A204.1 (cell line): ENCODE data around the gene BGLAP.

ENCODE experiments used
- FAIRE-seq: peaks from 2 replicates; lab custom pipeline; 2012; peaks lifted over from hg19 to GRCh38; lab: Jason Lieb, UNC

The BGLAP gene

GRCh38 chr1:156258859-156259258, 16.9 kb downstream of the BGLAP start:
- no peak for FAIRE-seq

GRCh38 chr1:156259805-156260204, 17.8 kb downstream of the BGLAP start:
- no peak for FAIRE-seq

GRCh38 chr1:156260896-156261295, 18.9 kb downstream of the BGLAP start:
- no peak for FAIRE-seq

- no peak for FAIRE-seq
Observed at GRCh38 chr1:156262461-156263287, 20.7 kb downstream of the BGLAP start.

- FAIRE-seq: no peak
Observed at GRCh38 chr1:156263288-156263655, 21.3 kb downstream of the BGLAP start.

GRCh38 chr1:156266051-156266450, 24.1 kb downstream of the BGLAP start:
- FAIRE-seq: no peak

GRCh38 chr1:156268336-156268735, 26.4 kb downstream of the BGLAP start:
- no peak for FAIRE-seq

- FAIRE-seq: no peak
Observed at GRCh38 chr1:156270314-156270713, 28.3 kb downstream of the BGLAP start.

GRCh38 chr1:156276532-156276931, 34.5 kb downstream of the BGLAP start:
- FAIRE-seq: no peak

- FAIRE-seq: no peak
Observed at GRCh38 chr1:156276966-156277381, 35.0 kb downstream of the BGLAP start.

GRCh38 chr1:156279837-156280236, 37.9 kb downstream of the BGLAP start:
- no peak for FAIRE-seq

GRCh38 chr1:156281281-156281680, 39.3 kb downstream of the BGLAP start:
- no peak for FAIRE-seq

- no peak for FAIRE-seq
Observed at GRCh38 chr1:156281693-156282478, 39.9 kb downstream of the BGLAP start.

GRCh38 chr1:156282479-156283222, 40.7 kb downstream of the BGLAP start, which contains the start of gene SMG5:
TSS of gene SMG5 (minus strand) at chr1:156282825. CDS start at chr1:156282680, 145 bp downstream.
- peak; percentile 84 for FAIRE-seq

- FAIRE-seq: no peak
Observed at GRCh38 chr1:156283521-156283920, 41.5 kb downstream of the BGLAP start.

GRCh38 chr1:156284112-156284511, 42.1 kb downstream of the BGLAP start, which contains the start of gene TMEM79:
TSS of gene TMEM79 (plus strand) at chr1:156284325. CDS start at chr1:156285227, 902 bp downstream.
- no peak for FAIRE-seq

- FAIRE-seq: no peak
Observed at GRCh38 chr1:156284757-156285156, 42.8 kb downstream of the BGLAP start.

- FAIRE-seq: no peak
Observed at GRCh38 chr1:156285437-156285836, 43.5 kb downstream of the BGLAP start.

GRCh38 chr1:156286061-156286460, 44.1 kb downstream of the BGLAP start:
- FAIRE-seq: no peak

- FAIRE-seq: no peak
Observed at GRCh38 chr1:156289857-156290256, 47.9 kb downstream of the BGLAP start.

- FAIRE-seq: no peak
Observed at GRCh38 chr1:156291226-156292061, 49.5 kb downstream of the BGLAP start.
